K562 (cell line): ENCODE data around the gene GCNT2. TPM values are rescaled to one million over a fixed set of nuclear protein-coding genes. Genes with fewer than 3 reads are reported as not detected.

ENCODE experiments used
- ATAC-seq: fragments of 200-7000 bp; cut with Tn5 transposase; 3 replicates; pipeline ENCODE4 v1.9.1; 2020; ENCODE audit warnings: moderate library complexity
- BruUV-seq: library from RNA; stranded (reverse); fragments of 400-500 nt; replicated peaks from 2 replicates; lab custom pipeline; 2021; lab: Mats Ljungman, UMichigan
- CTCF ChIA-PET: fragments of 300-600 bp; formaldehyde crosslinking; extraction: SDS; loops from one replicate; lab custom pipeline; 2021; ENCODE audit warnings: low intra/inter-chr PET ratio; lab: Yijun Ruan, JAX
- POLR2A ChIA-PET: fragments of 300-600, 350-650 bp; sonication (Branson Sonifier 250); formaldehyde crosslinking; extraction: SDS; loops from one replicate; lab custom pipeline; 2021; ENCODE audit warnings: antibody characterized with exemption, inconsistent platforms; lab: Yijun Ruan, JAX
- DNase-seq, 4 experiments: peaks; one replicate each; pipeline versions ENCODE4 v3.0.0 to v3.0.0-alpha.2; 2011 to 2018; ENCODE audit warnings: low spot score in 3 of 4, mixed read lengths in 3 of 4; ENCODE audit errors: extremely low read depth in 1 of 4
- FAIRE-seq: peaks from 2 replicates; lab custom pipeline; 2011; peaks lifted over from hg19 to GRCh38; lab: Jason Lieb, UNC
- H2AFZ ChIP-seq: 2 replicates; pipeline ENCODE4 v1.6.0; 2011; ENCODE audit warnings: low read depth, low read length, control low read depth, inconsistent platforms
- H3K27ac ChIP-seq: fragments of 200-600 bp; 3 replicates; pipeline ENCODE4 v1.8.0; 2011; ENCODE audit warnings: low read depth, mild to moderate bottlenecking, control low read depth, inconsistent platforms, low read length, moderate library complexity, mixed read lengths; ENCODE audit errors: extremely low read depth
- H3K27me3 ChIP-seq, 2 experiments: fragments of 300-600 bp in 1 of 2; 2 replicates in 1 of 2; 3 replicates in 1 of 2; pipeline versions ENCODE4 v1.6.0 to v1.8.0; 2011; ENCODE audit warnings: inconsistent platforms in 2 of 2, low read length in 2 of 2, mild to moderate bottlenecking in 1 of 2, mixed read lengths in 1 of 2, moderate library complexity in 1 of 2; ENCODE audit not compliant: control insufficient read depth in 2 of 2, insufficient read depth in 2 of 2
- H3K36me3 ChIP-seq: fragments of 300-600 bp; 3 replicates; pipeline ENCODE4 v1.8.0; 2011; ENCODE audit warnings: mild to moderate bottlenecking, low read length, inconsistent platforms; ENCODE audit not compliant: control insufficient read depth, insufficient read depth
- H3K4me1 ChIP-seq, 2 experiments: fragments of 200-600 bp in 1 of 2; replicated peaks in 1 of 2; 2 replicates in 1 of 2; 3 replicates in 1 of 2; pipeline versions ENCODE4 v1.5.1 to v1.8.0; 2011; ENCODE audit warnings: inconsistent platforms in 2 of 2, low read length in 2 of 2, mild to moderate bottlenecking in 1 of 2, mixed read lengths in 1 of 2, moderate library complexity in 1 of 2; ENCODE audit not compliant: control insufficient read depth in 2 of 2, insufficient read depth in 2 of 2
- H3K4me2 ChIP-seq: 2 replicates; pipeline ENCODE4 v1.6.1; 2011; ENCODE audit warnings: low read length, control low read depth, inconsistent platforms, mixed read lengths; ENCODE audit not compliant: insufficient read depth
- H3K4me3 ChIP-seq: fragments of 200-600 bp; sonication (generic), shearing (Covaris generic); 2 replicates; pipeline ENCODE4 v1.5.1; 2016; ENCODE audit warnings: control low read depth, inconsistent platforms
- H3K79me2 ChIP-seq: fragments of 200-600 bp; 3 replicates; pipeline ENCODE4 v1.8.0; 2011; ENCODE audit warnings: low read length, inconsistent platforms; ENCODE audit not compliant: control insufficient read depth, insufficient read depth
- H3K9ac ChIP-seq, 2 experiments: 2 replicates each; pipeline versions ENCODE4 v1.6.0 to v1.6.1; 2011; ENCODE audit warnings: low read depth in 2 of 2, low read length in 2 of 2, control low read depth in 1 of 2, inconsistent platforms in 1 of 2, mild to moderate bottlenecking in 1 of 2, mixed read lengths in 1 of 2; ENCODE audit not compliant: insufficient read depth in 1 of 2
- H3K9me1 ChIP-seq: one replicate; pipeline ENCODE4 v1.6.0; 2011; ENCODE audit warnings: inconsistent platforms, mild to moderate bottlenecking, low read length, moderate library complexity; ENCODE audit not compliant: control insufficient read depth, insufficient read depth
- H3K9me3 ChIP-seq: replicated peaks from 2 replicates; pipeline ENCODE4 v1.5.1; 2011; ENCODE audit warnings: low read depth, low read length, inconsistent platforms; ENCODE audit not compliant: control insufficient read depth, insufficient read depth
- H4K20me1 ChIP-seq: replicated peaks from 2 replicates; pipeline ENCODE4 v1.6.1; 2011; ENCODE audit warnings: low read length, inconsistent platforms, mixed read lengths; ENCODE audit not compliant: control insufficient read depth, insufficient read depth
- BMI1 ChIP-seq: fragments of 150-350 bp; IDR thresholded peaks from 2 replicates; pipeline ENCODE4 v1.6.1; 2014; ENCODE audit warnings: low read length
- EZH2 ChIP-seq: IDR thresholded peaks from 2 replicates; pipeline ENCODE4 v1.6.1; 2012; ENCODE audit warnings: low read depth, mild to moderate bottlenecking, inconsistent platforms, low read length, borderline replicate concordance
- GABPB1 ChIP-seq: sonication (generic); formaldehyde crosslinking; IDR thresholded peaks from 2 replicates; pipeline ENCODE4 v1.8.0; 2022; ENCODE audit warnings: mild to moderate bottlenecking, missing genetic modification reagents
- RBBP5 ChIP-seq: fragments of 200-600 bp; sonication (generic); IDR thresholded peaks from 2 replicates; pipeline ENCODE4 v1.6.1; 2012; ENCODE audit warnings: borderline replicate concordance, mild to moderate bottlenecking, low read length, control low read depth, inconsistent platforms; ENCODE audit not compliant: insufficient read depth, poor library complexity, severe bottlenecking
- RCOR1 ChIP-seq, 2 experiments: IDR thresholded peaks; 2 replicates each; pipeline ENCODE4 v1.6.1; 2012; ENCODE audit warnings: low read depth in 2 of 2, low read length in 2 of 2, borderline replicate concordance in 1 of 2, improper control_type of control experiment in 1 of 2
- ZBTB2 ChIP-seq: fragments of 450-650 bp; IDR thresholded peaks from 2 replicates; pipeline ENCODE4 v1.6.1; 2016; ENCODE audit warnings: antibody characterized with exemption
- ZNF280A ChIP-seq: fragments of 450-650 bp; IDR thresholded peaks from 2 replicates; pipeline ENCODE4 v1.6.1; 2018; ENCODE audit warnings: mild to moderate bottlenecking, low read depth; ENCODE audit not compliant: partially characterized antibody
- ZNF408 ChIP-seq: fragments of 250-450 bp; sonication (Bioruptor Pico); IDR thresholded peaks from 2 replicates; pipeline ENCODE4 v1.4.0; 2020; ENCODE audit warnings: low read depth, mild to moderate bottlenecking, moderate library complexity
- WGBS: fragments of 100-300 bp; shearing (Covaris generic); methylation state at CpG from one replicate; pipeline ENCODE4 v1.1.6; 2016; ENCODE audit warnings: low coverage, mixed read lengths; ENCODE audit not compliant: insufficient coverage; ENCODE audit errors: missing lambda C conversion rate; 5-methylcytosine and 5-hydroxymethylcytosine counted together
- in situ Hi-C: fragments of 300-500 bp; cut with MboI; formaldehyde crosslinking; loops from 4 replicates; pipeline ENCODE4 v1.15.0; 2018; ENCODE audit warnings: inconsistent platforms, mixed read lengths
- intact Hi-C: fragments of 100-400 bp; cut with micrococcal nuclease; formaldehyde crosslinking; loops from 2 replicates; pipeline ENCODE4 v1.14.2; 2022
- polyA plus RNA-seq, 8 experiments: library from polyadenylated mRNA; depleted of rRNA in 4 of 8; stranded (reverse) in 5 of 8; unstranded in 3 of 8; fragments of >200 nt; fragmentation: Nextera tagmentation in 2 of 8; fragmentation: Illumina TruSeq in 1 of 8; extraction: Ambion mirVana in 2 of 8; extraction: Trizol in 1 of 8; gene quantifications; 2 replicates each; pipeline versions ENCODE4 v1.2.1 to v1.2.3, GENCODE V29; 2011 to 2014; ENCODE audit warnings: inconsistent platforms in 1 of 8, missing spikeins in 1 of 8
- total RNA-seq, 7 experiments: library from RNA; depleted of rRNA in 6 of 7; stranded (reverse); fragments of >200 nt in 6 of 7; fragmentation: Illumina TruSeq in 2 of 7; extraction: Trizol in 2 of 7; gene quantifications; 2 replicates each; pipeline versions ENCODE4 v1.2.1 to v1.2.3, GENCODE V29; 2011 to 2021; ENCODE audit warnings: low replicate concordance in 1 of 7
- TF ChIP-seq, protein P1 (sequence below): fragments of 250-450 bp; sonication (Bioruptor Pico); IDR thresholded peaks from 2 replicates; pipeline ENCODE4 v1.5.0; 2021; ENCODE audit warnings: mild to moderate bottlenecking, moderate library complexity
- TF ChIP-seq, protein P2 (sequence below), 2 experiments: IDR thresholded peaks in 1 of 2; conservative IDR thresholded peaks in 1 of 2; 2 replicates each; pipeline ENCODE4 v1.6.1; 2016; ENCODE audit warnings: low read depth in 2 of 2, mild to moderate bottlenecking in 1 of 2, missing compliant biosample characterization in 1 of 2, missing genetic modification characterization in 1 of 2, moderate library complexity in 1 of 2

GCNT2 gene
- total and polyA plus RNA-seq, 9 of the 15 experiments (the other 6 are each of a cell fraction or from before 2014, with no cell fraction given), result 0.78 to 2.6 (median 1.6) TPM

GRCh38 chr6:10484912-10485311 lies 36.2 kb upstream of the GCNT2 start:
- no TSS peak for BruUV-seq
- peaks cover 0 to 13% of the 10 kb centered on the region in 2 experiments; a peak in 1 of 5 replicates for H3K4me1 ChIP-seq
- peaks cover 0 to 19% of the 10 kb centered on the region in 2 experiments; a peak in 3 of 5 replicates for H3K27me3 ChIP-seq
- no peak overlapping the region for H3K4me2 ChIP-seq
- ChIA-PET CTCF (interaction anchor here (0.7 kb wide), 1 partner anchor 1090 kb away, joined by 4 read pairs; no protein-coding TSS in a partner anchor), POLR2A (no interaction called here)
- no peaks in the 10 kb centered on the region for H3K9me1 ChIP-seq
- H3K9ac ChIP-seq, result no peak overlapping the region
- no peak for DNase-seq
- no peak overlapping the region for H3K27ac ChIP-seq
- H3K4me3 ChIP-seq, result no peak overlapping the region
- H3K9me3 ChIP-seq, result 0 out of 2 replicates have a peak, but pooled peaks cover 1% of the 10 kb centered on the region
- no peak for ATAC-seq
- in situ Hi-C loops (no loop called here), intact Hi-C loops (no loop called here)
- FAIRE-seq, result no peak
- H2AFZ ChIP-seq, result no peak overlapping the region
- no peaks in the 10 kb centered on the region for H3K36me3 ChIP-seq
- H3K79me2 ChIP-seq, result no peaks in the 10 kb centered on the region
- WGBS, result 5% methylated on average over 3 of the region's 3 CpGs
- no peaks in the 10 kb centered on the region for H4K20me1 ChIP-seq
- TF ChIP-seq ZBTB2 (no peak), RBBP5 (no peak), RCOR1 (IDR thresholded peaks at IDR 0.05; ENCODE audit: borderline replicate concordance in 1 of 2, low read depth in 2 of 2, low read length in 2 of 2) (no peak), ZNF280A (no peak), EZH2 (no peak), BMI1 (no peak), GABPB1 (CRISPR knock-in tag) (no peak), ZNF408 (no peak)
- TF ChIP-seq, protein P1, sequence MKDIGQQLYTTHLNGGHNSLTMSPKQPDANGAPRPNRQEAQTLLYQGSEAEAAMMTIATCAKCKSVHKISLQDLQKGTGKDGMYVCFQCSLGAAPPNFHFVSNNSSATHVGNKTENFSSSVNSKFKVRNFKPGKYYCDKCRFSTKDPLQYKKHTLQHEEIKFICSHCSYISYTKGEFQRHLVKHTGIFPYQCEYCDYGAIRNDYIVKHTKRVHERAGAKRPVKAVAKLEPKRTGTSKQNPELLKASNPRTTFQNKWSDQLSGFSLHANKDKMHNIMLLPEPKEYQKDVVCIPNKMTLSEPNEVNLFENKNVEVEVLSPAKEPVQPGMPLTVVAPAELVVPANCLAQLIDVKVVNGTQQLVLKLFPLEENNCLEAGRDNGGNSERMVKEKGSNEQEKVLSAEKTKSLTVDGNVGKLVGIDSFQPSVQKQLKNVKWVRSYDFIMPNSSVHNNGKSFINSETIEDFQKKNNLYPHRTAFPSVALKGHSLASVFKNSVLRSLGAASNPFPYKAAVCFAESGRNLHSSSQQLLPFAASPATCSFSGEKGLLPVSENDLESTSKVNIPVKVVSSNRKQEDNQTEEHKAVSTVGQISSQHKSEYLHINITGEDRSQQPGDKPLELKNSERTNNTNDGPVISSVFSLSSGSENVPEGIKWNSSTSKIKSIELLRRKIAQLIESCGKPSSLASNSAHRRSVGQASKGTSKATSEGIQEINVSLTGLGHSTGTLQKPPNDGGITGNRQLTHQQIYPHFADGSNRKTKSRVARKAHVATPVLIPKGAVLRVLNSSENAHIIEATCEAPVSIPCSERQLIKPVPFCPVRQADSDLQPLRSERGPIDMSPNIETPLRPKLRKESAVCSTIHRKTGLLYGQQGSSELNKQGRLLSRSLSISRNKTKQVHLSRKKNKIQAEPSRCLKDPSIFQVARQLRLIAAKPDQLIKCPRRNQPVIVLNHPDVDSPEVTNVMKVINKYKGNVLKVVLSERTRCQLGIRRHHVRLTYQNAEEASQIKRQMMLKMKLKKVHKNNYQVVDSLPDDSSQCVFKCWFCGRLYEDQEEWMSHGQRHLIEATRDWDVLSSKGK, result no peak
- TF ChIP-seq, protein P2, sequence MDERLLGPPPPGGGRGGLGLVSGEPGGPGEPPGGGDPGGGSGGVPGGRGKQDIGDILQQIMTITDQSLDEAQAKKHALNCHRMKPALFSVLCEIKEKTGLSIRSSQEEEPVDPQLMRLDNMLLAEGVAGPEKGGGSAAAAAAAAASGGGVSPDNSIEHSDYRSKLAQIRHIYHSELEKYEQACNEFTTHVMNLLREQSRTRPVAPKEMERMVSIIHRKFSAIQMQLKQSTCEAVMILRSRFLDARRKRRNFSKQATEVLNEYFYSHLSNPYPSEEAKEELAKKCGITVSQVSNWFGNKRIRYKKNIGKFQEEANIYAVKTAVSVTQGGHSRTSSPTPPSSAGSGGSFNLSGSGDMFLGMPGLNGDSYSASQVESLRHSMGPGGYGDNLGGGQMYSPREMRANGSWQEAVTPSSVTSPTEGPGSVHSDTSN (CRISPR knock-in tag; IDR thresholded peaks at IDR 0.05; ENCODE audit: low read depth), result no peak
- TF ChIP-seq, protein P2 (tag; conservative IDR thresholded peaks at IDR 0.05; ENCODE audit: low read depth), result no peak
